Measurements from ENCODE around the gene UBE2I. TPM values are rescaled to one million over a fixed set of nuclear protein-coding genes. Genes with fewer than 3 reads are reported as not detected.
"Not testable (repeated sequence)": the region's sequence is repeated elsewhere in the genome, so short reads cannot be mapped to it uniquely, and the experiment has no call there.

Gene UBE2I
- total RNA-seq, 2 experiments from 2014 or later, result 122 to 323 TPM

- no peaks in the 10 kb centered on the region for H3K36me3 ChIP-seq (ENCODE audit: insufficient read depth, low read length)
- H4K20me1 ChIP-seq (ENCODE audit: insufficient read depth, low read length), result no peaks in the 10 kb centered on the region
- ChIA-PET POLR2A (no interaction called here), CTCF (ENCODE audit: unreplicated experiment) (interaction anchor here (0.6 kb wide), 1 partner anchor 53 kb away, joined by 3 read pairs; no protein-coding TSS in a partner anchor)
- TF ChIP-seq CTCF (conservative IDR thresholded peaks at IDR 0.05; ENCODE audit: low read length), result no peak
- TF ChIP-seq EZH2phosphoT487 (IDR thresholded peaks at IDR 0.05; ENCODE audit: borderline replicate concordance, low read depth, low read length), result no peak
- H3K79me2 ChIP-seq (ENCODE audit: insufficient read depth, low read depth, low read length), result no peaks in the 10 kb centered on the region
- H2AFZ ChIP-seq (ENCODE audit: low read length), result no peak overlapping the region
- DNase-seq (ENCODE audit: low spot score), result no peak
- no peaks in the 10 kb centered on the region for H3K4me1 ChIP-seq (ENCODE audit: insufficient read depth, low read length, poor library complexity, severe bottlenecking)
- intact Hi-C loops (cut with micrococcal nuclease; ENCODE audit: unreplicated experiment), result no loop called here
- no peak overlapping the region for H3K27ac ChIP-seq (ENCODE audit: low read depth, low read length, poor library complexity, severe bottlenecking)
- H3K9me3 ChIP-seq (ENCODE audit: low read length), result no peaks in the 10 kb centered on the region
- no TSS peak for BruUV-seq (replicated peaks)
- H3K9me2 ChIP-seq (ENCODE audit: insufficient read depth, low read length), result no peaks in the 10 kb centered on the region
- H3K4me2 ChIP-seq (ENCODE audit: low read length), result no peak overlapping the region
- no peak overlapping the region for H3K4me3 ChIP-seq (ENCODE audit: low read depth, low read length, poor library complexity, severe bottlenecking)
Measured at GRCh38 chr16:1290063-1290501, 19.4 kb upstream of the UBE2I start.

- Histone ChIP-seq H3K4me3 (ENCODE audit: low read depth, low read length, poor library complexity, severe bottlenecking) (no peak overlapping the region), H3K4me1 (ENCODE audit: insufficient read depth, low read length, poor library complexity, severe bottlenecking) (peaks cover 3% of the 10 kb centered on the region), H2AFZ (ENCODE audit: low read length) (no peak overlapping the region), H3K9me3 (ENCODE audit: low read length) (no peaks in the 10 kb centered on the region), H4K20me1 (ENCODE audit: insufficient read depth, low read length) (no peaks in the 10 kb centered on the region), H3K27ac (ENCODE audit: low read depth, low read length, poor library complexity, severe bottlenecking) (no peak overlapping the region), H3K9me2 (ENCODE audit: insufficient read depth, low read length) (no peaks in the 10 kb centered on the region), H3K79me2 (ENCODE audit: insufficient read depth, low read depth, low read length) (no peaks in the 10 kb centered on the region), H3K36me3 (ENCODE audit: insufficient read depth, low read length) (no peaks in the 10 kb centered on the region), H3K4me2 (ENCODE audit: low read length) (no peak overlapping the region)
- TF ChIP-seq CTCF (conservative IDR thresholded peaks at IDR 0.05; ENCODE audit: low read length) (no peak), EZH2phosphoT487 (IDR thresholded peaks at IDR 0.05; ENCODE audit: borderline replicate concordance, low read depth, low read length) (no peak)
- BruUV-seq (replicated peaks), result no TSS peak
- DNase-seq (ENCODE audit: low spot score), result no peak
- intact Hi-C loops (cut with micrococcal nuclease; ENCODE audit: unreplicated experiment), result no loop called here
- ChIA-PET POLR2A (interaction anchor here (0.6 kb wide), 1 partner anchor 278 kb away, joined by 8 read pairs; no protein-coding TSS in a partner anchor), CTCF (ENCODE audit: unreplicated experiment) (no interaction called here)
Measured at GRCh38 chr16:1290860-1291575, 18.4 kb upstream of the UBE2I start.

- peaks cover 9% of the 10 kb centered on the region for H3K4me1 ChIP-seq (ENCODE audit: insufficient read depth, low read length, poor library complexity, severe bottlenecking)
- intact Hi-C loops (cut with micrococcal nuclease; ENCODE audit: unreplicated experiment), result no loop called here
- H3K4me2 ChIP-seq (ENCODE audit: low read length), result no peak overlapping the region
- no peaks in the 10 kb centered on the region for H3K9me3 ChIP-seq (ENCODE audit: low read length)
- H3K27ac ChIP-seq (ENCODE audit: low read depth, low read length, poor library complexity, severe bottlenecking), result no peak overlapping the region
- no peak overlapping the region for H3K4me3 ChIP-seq (ENCODE audit: low read depth, low read length, poor library complexity, severe bottlenecking)
- no peak for TF ChIP-seq CTCF (conservative IDR thresholded peaks at IDR 0.05; ENCODE audit: low read length)
- no peak for TF ChIP-seq EZH2phosphoT487 (IDR thresholded peaks at IDR 0.05; ENCODE audit: borderline replicate concordance, low read depth, low read length)
- H3K79me2 ChIP-seq (ENCODE audit: insufficient read depth, low read depth, low read length), result no peaks in the 10 kb centered on the region
- DNase-seq (ENCODE audit: low spot score), result no peak
- BruUV-seq (replicated peaks), result no TSS peak
- POLR2A ChIA-PET, result interaction anchor here (0.6 kb wide), 1 partner anchor 278 kb away, joined by 8 read pairs; no protein-coding TSS in a partner anchor
- H2AFZ ChIP-seq (ENCODE audit: low read length), result no peak overlapping the region
- H4K20me1 ChIP-seq (ENCODE audit: insufficient read depth, low read length), result no peaks in the 10 kb centered on the region
- no peaks in the 10 kb centered on the region for H3K9me2 ChIP-seq (ENCODE audit: insufficient read depth, low read length)
- CTCF ChIA-PET (ENCODE audit: unreplicated experiment), result no interaction called here
- no peaks in the 10 kb centered on the region for H3K36me3 ChIP-seq (ENCODE audit: insufficient read depth, low read length)
Measured at GRCh38 chr16:1291576-1291974, 17.9 kb upstream of the UBE2I start.

- H3K9me3 ChIP-seq (ENCODE audit: low read length); H3K4me3 ChIP-seq (ENCODE audit: low read depth, low read length, poor library complexity, severe bottlenecking); H3K9me2 ChIP-seq (ENCODE audit: insufficient read depth, low read length); CTCF ChIA-PET (ENCODE audit: unreplicated experiment); H3K27ac ChIP-seq (ENCODE audit: low read depth, low read length, poor library complexity, severe bottlenecking); H2AFZ ChIP-seq (ENCODE audit: low read length); H3K36me3 ChIP-seq (ENCODE audit: insufficient read depth, low read length); intact Hi-C loops (cut with micrococcal nuclease; ENCODE audit: unreplicated experiment); POLR2A ChIA-PET; DNase-seq (ENCODE audit: low spot score); BruUV-seq (replicated peaks); H3K79me2 ChIP-seq (ENCODE audit: insufficient read depth, low read depth, low read length); H3K4me2 ChIP-seq (ENCODE audit: low read length); H4K20me1 ChIP-seq (ENCODE audit: insufficient read depth, low read length): not testable (repeated sequence)
- peaks cover 15% of the 10 kb centered on the region for H3K4me1 ChIP-seq (ENCODE audit: insufficient read depth, low read length, poor library complexity, severe bottlenecking)
Measured at GRCh38 chr16:1292208-1292607, 17.2 kb upstream of the UBE2I start.

Data from OCI-LY7 (cell line).